ENCODE measurements around the gene PDCD11. TPM values are rescaled to one million over a fixed set of nuclear protein-coding genes. Genes with fewer than 3 reads are reported as not detected.

PDCD11 gene
- polyA plus RNA-seq, 2 of the 4 experiments (the other 2 are of a cell fraction), result 26.2 to 32.6 TPM

- FAIRE-seq (no peak), ATAC-seq (peak in 1 of 2 experiments; percentile 30; a peak in 2 of 6 replicates), DNase-seq (ENCODE audit: low read depth in 1 of 2, low spot score in 1 of 2) (no peak)
- TF ChIP-seq NR3C1 (IDR thresholded peaks at IDR 0.05) (no peak), PBX3 (IDR thresholded peaks at IDR 0.05) (no peak), CBX2 (IDR thresholded peaks at IDR 0.05; ENCODE audit: borderline replicate concordance, low read depth) (no peak), PHF8 (IDR thresholded peaks at IDR 0.05; ENCODE audit: borderline replicate concordance, low read depth) (no peak), NPAS2 (CRISPR knock-in tag; IDR thresholded peaks at IDR 0.05; ENCODE audit: borderline replicate concordance) (no peak), SREBF2 (IDR thresholded peaks at IDR 0.05) (no peak), ATOH8 (CRISPR knock-in tag; IDR thresholded peaks at IDR 0.05; ENCODE audit: low read depth) (no peak), KDM1A (IDR thresholded peaks at IDR 0.05; ENCODE audit: low read depth) (no peak)
- ChIA-PET CTCF (interaction anchor here (0.7 to 6.8 kb wide), 6 partner anchors 9 to 211 kb away, joined by 3 to 51 read pairs (median 4); no protein-coding TSS in a partner anchor), POLR2A (no interaction called here)
- Histone ChIP-seq H3K27ac (no peak overlapping the region), H3K9me3 (no peaks in the 10 kb centered on the region), H3K4me1 (peaks cover 24% of the 10 kb centered on the region), H3K4me3 (no peak overlapping the region), H3K4me2 (no peak overlapping the region)
- 58% methylated on average over 4 of the region's 4 CpGs for WGBS (ENCODE audit: missing lambda C conversion rate)
Measured at GRCh38 chr10:103475437-103475836, 79.0 kb downstream of the PDCD11 start.

GRCh38 chr10:103476046-103476768, 79.8 kb downstream of the PDCD11 start:
- no peak overlapping the region for H3K4me3 ChIP-seq
- ChIA-PET POLR2A (no interaction called here), CTCF (interaction anchor here (1.2 to 6.8 kb wide), 4 partner anchors 9 to 122 kb away, joined by 3 to 51 read pairs (median 11); no protein-coding TSS in a partner anchor)
- FAIRE-seq, result no peak
- H3K4me1 ChIP-seq, result peaks cover 27% of the 10 kb centered on the region
- 57% methylated on average over 10 of the region's 11 CpGs for WGBS (ENCODE audit: missing lambda C conversion rate)
- ATAC-seq, result peak; percentile 58 to 77
- H3K27ac ChIP-seq, result no peak overlapping the region
- DNase-seq (ENCODE audit: low read depth in 1 of 2, low spot score in 1 of 2), result peak in 1 of 2 experiments; percentile 39
- TF ChIP-seq JUN (IDR thresholded peaks at IDR 0.05) (no peak), TP53 (CRISPR knock-in tag; IDR thresholded peaks at IDR 0.05) (no peak), CTCF (IDR thresholded peaks at IDR 0.05) (no peak), CBX8 (IDR thresholded peaks at IDR 0.05) (no peak), ZC3H11A (IDR thresholded peaks at IDR 0.05) (no peak), FOXS1 (CRISPR knock-in tag; IDR thresholded peaks at IDR 0.05) (no peak), HOXA7 (CRISPR knock-in tag; IDR thresholded peaks at IDR 0.05) (no peak)
- no peak overlapping the region for H3K4me2 ChIP-seq
- H3K9me3 ChIP-seq, result no peaks in the 10 kb centered on the region

- FAIRE-seq (no peak), DNase-seq (ENCODE audit: low read depth in 1 of 2, low spot score in 1 of 2) (no peak), ATAC-seq (no peak)
- peaks cover 19% of the 10 kb centered on the region for H3K4me1 ChIP-seq
- ChIA-PET POLR2A (no interaction called here), CTCF (interaction anchor here (1.0 to 1.3 kb wide), 2 partner anchors 62 to 110 kb away, joined by 3 to 4 read pairs; no protein-coding TSS in a partner anchor)
- no peaks in the 10 kb centered on the region for H3K9me3 ChIP-seq
- 89% methylated on average over 22 of the region's 22 CpGs for WGBS (ENCODE audit: missing lambda C conversion rate)
- H3K4me3 ChIP-seq, result no peak overlapping the region
- peak overlapping the region in 1 of 2 experiments; percentile 58; a peak in 2 of 6 replicates for H3K27ac ChIP-seq
- peak overlapping the region; percentile 57; the same call in 2 of the 3 replicates for H3K4me2 ChIP-seq
- TF ChIP-seq E2F6 (IDR thresholded peaks at IDR 0.05; ENCODE audit: borderline replicate concordance, low read depth) (no peak), KDM1A (IDR thresholded peaks at IDR 0.05; ENCODE audit: low read depth) (no peak), HDAC2 (IDR thresholded peaks at IDR 0.05) (no peak), RCOR1 (IDR thresholded peaks at IDR 0.05; ENCODE audit: low read depth, low read length) (no peak), MAZ (IDR thresholded peaks at IDR 0.05; ENCODE audit: borderline replicate concordance, low read depth, low read length) (no peak), ELK1 (IDR thresholded peaks at IDR 0.05; ENCODE audit: low read depth, low read length) (no peak), REST (IDR thresholded peaks at IDR 0.05) (no peak), BHLHE40 (IDR thresholded peaks at IDR 0.05; ENCODE audit: low read depth, low read length) (no peak), EHF (CRISPR knock-in tag; IDR thresholded peaks at IDR 0.05) (no peak)
Measured at GRCh38 chr10:103478671-103479070, 82.2 kb downstream of the PDCD11 start.
